Measurements from ENCODE around the gene DUOXA2. TPM values are rescaled to one million over a fixed set of nuclear protein-coding genes. Genes with fewer than 3 reads are reported as not detected.

The DUOXA2 gene
- total RNA-seq, 1 donor from 2014 or later, result not detected

- Histone ChIP-seq H3K36me3 (ENCODE audit: control insufficient read depth, insufficient read depth, low read length) (peaks cover 18% of the 10 kb centered on the region), H3K4me3 (ENCODE audit: low read depth, low read length) (no peak overlapping the region), H3K27me3 (ENCODE audit: control insufficient read depth, insufficient read depth, low read length) (no peaks in the 10 kb centered on the region)
- FAIRE-seq (no peak), DNase-seq (ENCODE audit: low read depth) (no peak)
- no peak for TF ChIP-seq CTCF (IDR thresholded peaks at IDR 0.05; ENCODE audit: insufficient read depth, low read length, severe bottlenecking)
Observed at GRCh38 chr15:45155739-45156138, 41.6 kb downstream of the DUOXA2 start.

- Histone ChIP-seq H3K36me3 (ENCODE audit: control insufficient read depth, insufficient read depth, low read length) (peaks cover 20% of the 10 kb centered on the region), H3K4me3 (ENCODE audit: low read depth, low read length) (no peak overlapping the region), H3K27me3 (ENCODE audit: control insufficient read depth, insufficient read depth, low read length) (no peaks in the 10 kb centered on the region)
- FAIRE-seq (no peak), DNase-seq (ENCODE audit: low read depth) (peak; percentile 90)
- TF ChIP-seq CTCF (IDR thresholded peaks at IDR 0.05; ENCODE audit: insufficient read depth, low read length, severe bottlenecking), result no peak
Observed at GRCh38 chr15:45156744-45157455, 42.8 kb downstream of the DUOXA2 start.

GRCh38 chr15:45157974-45158373 is 43.8 kb downstream of the DUOXA2 start:
- no peak overlapping the region for H3K4me3 ChIP-seq (ENCODE audit: low read depth, low read length)
- H3K27me3 ChIP-seq (ENCODE audit: control insufficient read depth, insufficient read depth, low read length), result no peaks in the 10 kb centered on the region
- peaks cover 16% of the 10 kb centered on the region for H3K36me3 ChIP-seq (ENCODE audit: control insufficient read depth, insufficient read depth, low read length)
- DNase-seq (ENCODE audit: low read depth) (peak; percentile 93), FAIRE-seq (peak; percentile 73)
- no peak for TF ChIP-seq CTCF (IDR thresholded peaks at IDR 0.05; ENCODE audit: insufficient read depth, low read length, severe bottlenecking)

- no peak for FAIRE-seq
- no peak for TF ChIP-seq CTCF (IDR thresholded peaks at IDR 0.05; ENCODE audit: insufficient read depth, low read length, severe bottlenecking)
- Histone ChIP-seq H3K4me3 (ENCODE audit: low read depth, low read length) (no peak overlapping the region), H3K36me3 (ENCODE audit: control insufficient read depth, insufficient read depth, low read length) (peaks cover 11% of the 10 kb centered on the region), H3K27me3 (ENCODE audit: control insufficient read depth, insufficient read depth, low read length) (no peaks in the 10 kb centered on the region)
- DNase-seq (ENCODE audit: low read depth), result no peak
Observed at GRCh38 chr15:45161666-45162065, 47.5 kb downstream of the DUOXA2 start.

GRCh38 chr15:45162771-45163507 is 48.8 kb downstream of the DUOXA2 start:
- peak; percentile 94 for DNase-seq (ENCODE audit: low read depth)
- Histone ChIP-seq H3K27me3 (ENCODE audit: control insufficient read depth, insufficient read depth, low read length) (no peaks in the 10 kb centered on the region), H3K36me3 (ENCODE audit: control insufficient read depth, insufficient read depth, low read length) (peaks cover 9% of the 10 kb centered on the region), H3K4me3 (ENCODE audit: low read depth, low read length) (no peak overlapping the region)
- peak; percentile 92 for FAIRE-seq
- peak; percentile 97 for TF ChIP-seq CTCF (IDR thresholded peaks at IDR 0.05; ENCODE audit: insufficient read depth, low read length, severe bottlenecking)

All from bronchial epithelial cell (primary cell).